MCF 10A (cell line): ENCODE measurements around the gene RCAN2. TPM values are rescaled to one million over a fixed set of nuclear protein-coding genes. Genes with fewer than 3 reads are reported as not detected.

Experiments used
- BruUV-seq: library from RNA; stranded (reverse); fragments of 400-500 nt; replicated peaks from 2 replicates; lab custom pipeline; 2021; lab: Mats Ljungman, UMichigan
- CTCF ChIA-PET: fragments of 300-600 bp; sonication (Branson Sonifier 250); formaldehyde crosslinking; extraction: SDS; loops from one replicate; lab custom pipeline; 2021; ENCODE audit warnings: antibody characterized with exemption, inconsistent platforms; lab: Yijun Ruan, JAX
- POLR2A ChIA-PET: fragments of 300-600, 350-650 bp; sonication (Branson Sonifier 250); formaldehyde crosslinking; extraction: SDS; loops from one replicate; lab custom pipeline; 2020; ENCODE audit warnings: antibody characterized with exemption, inconsistent platforms; lab: Yijun Ruan, JAX
- DNase-seq: peaks from one replicate; pipeline ENCODE4 v3.0.0-alpha.2; 2018; ENCODE audit not compliant: unreplicated experiment
- H3K27ac Mint-ChIP-seq: one replicate; pipeline ENCODE4 v1.8.0; 2022; ENCODE audit warnings: mild to moderate bottlenecking, low read depth, mixed read lengths; ENCODE audit not compliant: unreplicated experiment
- H3K27me3 Mint-ChIP-seq: one replicate; pipeline ENCODE4 v1.8.0; 2022; ENCODE audit warnings: mixed read lengths; ENCODE audit not compliant: insufficient read depth, unreplicated experiment
- H3K36me3 Mint-ChIP-seq: one replicate; pipeline ENCODE4 v1.8.0; 2022; ENCODE audit warnings: mild to moderate bottlenecking, moderate library complexity, mixed read lengths; ENCODE audit not compliant: insufficient read depth, unreplicated experiment
- H3K4me1 Mint-ChIP-seq: one replicate; pipeline ENCODE4 v1.8.0; 2022; ENCODE audit warnings: mixed read lengths; ENCODE audit not compliant: insufficient read depth, unreplicated experiment
- H3K4me3 Mint-ChIP-seq: one replicate; pipeline ENCODE4 v1.8.0; 2022; ENCODE audit warnings: mild to moderate bottlenecking, moderate library complexity, mixed read lengths; ENCODE audit not compliant: unreplicated experiment
- H3K9me3 Mint-ChIP-seq: one replicate; pipeline ENCODE4 v1.8.0; 2022; ENCODE audit warnings: mixed read lengths; ENCODE audit not compliant: unreplicated experiment
- CTCF ChIP-seq: fragments of 200-600 bp; IDR thresholded peaks from one replicate; pipeline ENCODE4 v1.8.0; 2022; ENCODE audit warnings: antibody characterized with exemption, mild to moderate bottlenecking; ENCODE audit not compliant: unreplicated experiment
- intact Hi-C: fragments of 100-400 bp; cut with micrococcal nuclease; formaldehyde crosslinking; loops from 2 replicates; pipeline ENCODE4 v1.14.1; 2022
- total RNA-seq: library from RNA; stranded (reverse); gene quantifications from 2 replicates; pipeline ENCODE4 v1.2.3, GENCODE V29; 2022

RCAN2 gene
- total RNA-seq, 1 experiment from 2014 or later: 0.09 TPM

GRCh38 chr6:46199387-46199786, 291.9 kb downstream of the RCAN2 start:
- no TSS peak for BruUV-seq
- ChIA-PET CTCF (no interaction called here), POLR2A (no interaction called here)
- intact Hi-C loops: no loop called here
- peak; percentile 81 for DNase-seq
- Mint-ChIP-seq H3K36me3 (no peaks in the 10 kb centered on the region), H3K9me3 (no peaks in the 10 kb centered on the region), H3K27me3 (peaks cover 15% of the 10 kb centered on the region), H3K4me1 (no peaks in the 10 kb centered on the region), H3K4me3 (no peak overlapping the region), H3K27ac (no peak overlapping the region)
- TF ChIP-seq CTCF: no peak

GRCh38 chr6:46191961-46192360, 299.3 kb downstream of the RCAN2 start:
- ChIA-PET POLR2A (no interaction called here), CTCF (no interaction called here)
- Mint-ChIP-seq H3K27ac (no peak overlapping the region), H3K9me3 (no peaks in the 10 kb centered on the region), H3K36me3 (no peaks in the 10 kb centered on the region), H3K4me3 (no peak overlapping the region), H3K27me3 (no peaks in the 10 kb centered on the region), H3K4me1 (no peaks in the 10 kb centered on the region)
- BruUV-seq: no TSS peak
- no peak for TF ChIP-seq CTCF
- intact Hi-C loops: no loop called here
- DNase-seq: peak; percentile 51

GRCh38 chr6:46190889-46191288, 300.4 kb downstream of the RCAN2 start:
- H3K9me3 Mint-ChIP-seq: no peaks in the 10 kb centered on the region
- POLR2A ChIA-PET: interaction anchor here (0.6 kb wide), 1 partner anchor 349 kb away, joined by 3 read pairs; no protein-coding TSS in a partner anchor

GRCh38 chr6:46189726-46190125, 301.5 kb downstream of the RCAN2 start:
- Mint-ChIP-seq H3K27me3 (no peaks in the 10 kb centered on the region), H3K4me1 (no peaks in the 10 kb centered on the region), H3K36me3 (no peaks in the 10 kb centered on the region), H3K27ac (no peak overlapping the region), H3K9me3 (no peaks in the 10 kb centered on the region), H3K4me3 (no peak overlapping the region)
- CTCF ChIA-PET: no interaction called here
- intact Hi-C loops: no loop called here
- BruUV-seq: no TSS peak
- DNase-seq: no peak
- TF ChIP-seq CTCF: no peak
- POLR2A ChIA-PET: no interaction called here

More at GRCh38 chr6:46190889-46191288, 300.4 kb downstream of the RCAN2 start:
- Mint-ChIP-seq H3K4me1 (no peaks in the 10 kb centered on the region), H3K27me3 (no peaks in the 10 kb centered on the region), H3K4me3 (no peak overlapping the region), H3K36me3 (no peaks in the 10 kb centered on the region), H3K27ac (no peak overlapping the region)
- no TSS peak for BruUV-seq
- intact Hi-C loops: no loop called here
- TF ChIP-seq CTCF: no peak
- DNase-seq: no peak
- CTCF ChIA-PET: interaction anchor here (0.8 kb wide), 1 partner anchor 30 kb away, joined by 3 read pairs; no protein-coding TSS in a partner anchor
